ENCODE measurements around the gene TOX3.

TOX3 gene

DNA sequence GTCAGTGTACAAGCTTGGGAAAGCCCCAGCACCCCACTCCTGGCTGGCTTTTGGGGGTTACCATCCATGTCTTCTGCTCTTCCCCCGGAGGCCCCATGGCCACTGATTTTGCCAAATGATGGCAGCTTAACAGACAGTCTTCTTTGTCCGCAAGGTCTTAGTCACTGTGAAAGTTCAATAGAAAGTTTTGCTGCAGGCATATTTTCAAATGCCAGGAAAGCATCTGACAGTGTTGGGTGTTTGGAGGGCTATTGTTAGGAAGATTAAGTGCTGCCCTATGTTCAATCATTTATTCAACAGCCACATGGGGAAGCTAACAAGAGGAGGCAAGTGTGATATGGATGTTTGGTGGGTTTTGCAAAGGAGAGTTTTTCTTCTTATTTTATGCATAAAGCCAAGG, 122.4 kb downstream of the TOX3 start:
- Histone ChIP-seq H3K9me2 (ENCODE audit: low read depth, low read length) (no peaks in the 10 kb centered on the region), H3F3A (ENCODE audit: insufficient read depth, low read length) (no peaks in the 10 kb centered on the region), H3K4me2 (ENCODE audit: low read length) (no peak overlapping the region), H3K4me3 (ENCODE audit: low read depth, low read length, poor library complexity, severe bottlenecking) (no peak overlapping the region), H2AFZ (ENCODE audit: low read length) (no peak overlapping the region), H3K27ac (ENCODE audit: low read depth, low read length, poor library complexity, severe bottlenecking) (no peak overlapping the region), H3K9me3 (ENCODE audit: low read length) (no peaks in the 10 kb centered on the region), H3K9ac (ENCODE audit: low read length) (no peak overlapping the region), H3K27me3 (ENCODE audit: insufficient read depth, low read length) (no peaks in the 10 kb centered on the region), H3K36me3 (ENCODE audit: insufficient read depth, low read length) (no peaks in the 10 kb centered on the region), H3K79me2 (ENCODE audit: insufficient read depth, low read length) (no peaks in the 10 kb centered on the region), H4K20me1 (ENCODE audit: insufficient read depth, low read length) (no peaks in the 10 kb centered on the region), H3K4me1 (ENCODE audit: insufficient read depth, low read length, severe bottlenecking) (no peaks in the 10 kb centered on the region)
- no peak for TF ChIP-seq EZH2 (IDR thresholded peaks at IDR 0.05; ENCODE audit: borderline replicate concordance, low read length)
- TF ChIP-seq, protein P1, sequence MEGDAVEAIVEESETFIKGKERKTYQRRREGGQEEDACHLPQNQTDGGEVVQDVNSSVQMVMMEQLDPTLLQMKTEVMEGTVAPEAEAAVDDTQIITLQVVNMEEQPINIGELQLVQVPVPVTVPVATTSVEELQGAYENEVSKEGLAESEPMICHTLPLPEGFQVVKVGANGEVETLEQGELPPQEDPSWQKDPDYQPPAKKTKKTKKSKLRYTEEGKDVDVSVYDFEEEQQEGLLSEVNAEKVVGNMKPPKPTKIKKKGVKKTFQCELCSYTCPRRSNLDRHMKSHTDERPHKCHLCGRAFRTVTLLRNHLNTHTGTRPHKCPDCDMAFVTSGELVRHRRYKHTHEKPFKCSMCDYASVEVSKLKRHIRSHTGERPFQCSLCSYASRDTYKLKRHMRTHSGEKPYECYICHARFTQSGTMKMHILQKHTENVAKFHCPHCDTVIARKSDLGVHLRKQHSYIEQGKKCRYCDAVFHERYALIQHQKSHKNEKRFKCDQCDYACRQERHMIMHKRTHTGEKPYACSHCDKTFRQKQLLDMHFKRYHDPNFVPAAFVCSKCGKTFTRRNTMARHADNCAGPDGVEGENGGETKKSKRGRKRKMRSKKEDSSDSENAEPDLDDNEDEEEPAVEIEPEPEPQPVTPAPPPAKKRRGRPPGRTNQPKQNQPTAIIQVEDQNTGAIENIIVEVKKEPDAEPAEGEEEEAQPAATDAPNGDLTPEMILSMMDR (IDR thresholded peaks at IDR 0.05; ENCODE audit: low read length) = no peak

DNA sequence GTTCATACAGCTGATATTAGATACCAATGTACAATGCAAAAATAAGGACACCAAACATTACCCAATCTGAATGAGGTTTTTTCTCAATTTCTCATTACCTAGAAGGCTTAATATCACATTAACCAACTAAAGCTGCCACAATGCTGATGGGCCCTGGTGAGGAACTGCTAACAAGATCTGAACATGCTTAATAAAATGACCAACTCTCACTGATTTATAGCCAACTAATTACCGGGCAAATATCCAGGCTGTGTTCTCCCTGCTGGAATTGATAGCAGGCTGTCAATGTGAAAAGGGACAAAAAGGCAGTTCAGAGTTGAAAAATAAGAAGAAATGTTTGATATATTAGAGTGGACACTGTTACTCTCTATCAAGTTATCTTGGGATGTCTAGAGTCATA, 124.6 kb downstream of the TOX3 start:
- Histone ChIP-seq H3K27ac (ENCODE audit: low read depth, low read length, poor library complexity, severe bottlenecking) (no peak overlapping the region), H3F3A (ENCODE audit: insufficient read depth, low read length) (no peaks in the 10 kb centered on the region), H3K9me3 (ENCODE audit: low read length) (no peaks in the 10 kb centered on the region), H3K79me2 (ENCODE audit: insufficient read depth, low read length) (no peaks in the 10 kb centered on the region), H4K20me1 (ENCODE audit: insufficient read depth, low read length) (no peaks in the 10 kb centered on the region), H3K4me1 (ENCODE audit: insufficient read depth, low read length, severe bottlenecking) (no peaks in the 10 kb centered on the region), H3K4me3 (ENCODE audit: low read depth, low read length, poor library complexity, severe bottlenecking) (no peak overlapping the region), H3K27me3 (ENCODE audit: insufficient read depth, low read length) (no peaks in the 10 kb centered on the region), H2AFZ (ENCODE audit: low read length) (no peak overlapping the region), H3K4me2 (ENCODE audit: low read length) (no peak overlapping the region), H3K9me2 (ENCODE audit: low read depth, low read length) (no peaks in the 10 kb centered on the region), H3K9ac (ENCODE audit: low read length) (no peak overlapping the region), H3K36me3 (ENCODE audit: insufficient read depth, low read length) (no peaks in the 10 kb centered on the region)
- TF ChIP-seq, protein P1 (IDR thresholded peaks at IDR 0.05; ENCODE audit: low read length) = no peak
- no peak for TF ChIP-seq EZH2 (IDR thresholded peaks at IDR 0.05; ENCODE audit: borderline replicate concordance, low read length)

DNA sequence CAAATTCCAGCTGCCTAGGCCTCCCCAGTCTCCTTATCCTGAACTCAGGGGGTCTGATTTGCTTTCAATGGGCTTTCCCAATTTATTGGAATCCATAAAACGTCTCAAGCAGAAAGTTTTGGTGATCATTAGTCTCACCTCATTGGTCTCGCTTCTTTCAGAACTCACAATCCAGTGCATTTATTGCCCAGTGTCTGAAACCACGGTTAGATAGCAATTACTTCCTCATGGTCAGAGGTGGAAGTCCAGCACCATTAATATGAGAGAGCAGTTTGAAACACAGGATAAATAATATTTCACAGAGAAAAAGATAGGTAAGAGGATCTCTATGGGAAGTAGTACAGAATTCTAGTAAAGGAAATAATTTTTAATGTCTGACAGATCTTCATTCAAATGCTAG, 128.7 kb downstream of the TOX3 start:
- no peaks in the 10 kb centered on the region for H3K27me3 ChIP-seq (ENCODE audit: insufficient read depth, low read length)
- TF ChIP-seq, protein P1 (IDR thresholded peaks at IDR 0.05; ENCODE audit: low read length) = no peak
- no peak for TF ChIP-seq EZH2 (IDR thresholded peaks at IDR 0.05; ENCODE audit: borderline replicate concordance, low read length)

More for the DNA sequence above, 128.7 kb downstream of the TOX3 start:
- H3K79me2 ChIP-seq (ENCODE audit: insufficient read depth, low read length) = no peaks in the 10 kb centered on the region
- H3F3A ChIP-seq (ENCODE audit: insufficient read depth, low read length) = no peaks in the 10 kb centered on the region
- no peak overlapping the region for H3K4me3 ChIP-seq (ENCODE audit: low read depth, low read length, poor library complexity, severe bottlenecking)
- no peaks in the 10 kb centered on the region for H3K4me1 ChIP-seq (ENCODE audit: insufficient read depth, low read length, severe bottlenecking)
- H3K4me2 ChIP-seq (ENCODE audit: low read length) = no peak overlapping the region
- H3K9me2 ChIP-seq (ENCODE audit: low read depth, low read length) = no peaks in the 10 kb centered on the region
- no peaks in the 10 kb centered on the region for H3K36me3 ChIP-seq (ENCODE audit: insufficient read depth, low read length)
- no peak overlapping the region for H3K27ac ChIP-seq (ENCODE audit: low read depth, low read length, poor library complexity, severe bottlenecking)
- H2AFZ ChIP-seq (ENCODE audit: low read length) = no peak overlapping the region
- H4K20me1 ChIP-seq (ENCODE audit: insufficient read depth, low read length) = no peaks in the 10 kb centered on the region
- no peaks in the 10 kb centered on the region for H3K9me3 ChIP-seq (ENCODE audit: low read length)
- no peak overlapping the region for H3K9ac ChIP-seq (ENCODE audit: low read length)

Data from OCI-LY1 (cell line).